GM21723 (cell line): ENCODE data around the gene KCTD16.
A peak's percentile ranks its signal among the peaks of the same experiment; 100 is the strongest.

Experiments
- ATAC-seq: cut with Tn5 transposase; IDR thresholded peaks from one replicate; pipeline ENCODE4 v1.9.1; 2021; ENCODE audit warnings: mild to moderate bottlenecking, moderate library complexity; ENCODE audit not compliant: unreplicated experiment

KCTD16 gene

DNA sequence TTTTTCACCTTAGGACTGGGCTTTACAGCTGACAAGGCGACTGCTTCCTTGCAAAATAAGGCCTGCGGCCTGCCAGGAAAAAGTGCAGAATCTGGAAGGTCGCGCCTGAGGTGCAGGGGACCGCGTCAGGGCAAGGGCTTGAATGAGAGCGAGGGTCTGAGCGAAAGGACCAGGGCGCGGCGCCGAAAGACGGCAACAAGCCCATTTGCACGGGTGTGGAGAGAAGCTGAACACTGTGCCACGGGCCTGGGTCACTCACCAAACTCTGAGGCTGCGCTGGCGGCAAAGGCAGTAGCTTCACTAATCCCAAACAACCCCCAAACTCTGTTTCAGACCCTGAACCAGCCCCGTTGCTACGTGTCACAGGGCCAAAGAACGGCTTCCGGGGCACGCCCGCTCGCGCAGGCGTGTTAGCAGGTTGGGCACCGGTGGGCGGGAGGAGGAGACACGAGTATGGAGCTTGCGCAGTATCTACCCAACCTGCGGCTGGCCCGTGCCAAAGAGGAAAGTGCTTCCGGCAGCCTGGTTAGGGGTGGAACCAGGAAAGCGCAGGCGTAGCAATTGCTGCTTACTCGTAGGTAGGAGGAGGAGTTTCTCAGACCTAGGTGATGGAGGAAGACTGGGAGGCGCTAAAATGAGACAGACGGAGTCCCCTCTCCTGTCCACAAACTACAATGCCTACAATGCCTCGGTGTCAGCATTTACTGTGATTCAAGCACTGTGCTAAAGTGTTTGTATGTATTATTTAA is at the start of gene KCTD16, which contains the start of gene YIPF5:
KCTD16 (plus strand) TSS at position 598 of the 749 bp plus-strand sequence.
YIPF5 (minus strand) TSS at position 384 of the 749 bp plus-strand sequence. CDS start 704 bp downstream, outside the sequence.
- ATAC-seq, result peak; percentile 99

DNA sequence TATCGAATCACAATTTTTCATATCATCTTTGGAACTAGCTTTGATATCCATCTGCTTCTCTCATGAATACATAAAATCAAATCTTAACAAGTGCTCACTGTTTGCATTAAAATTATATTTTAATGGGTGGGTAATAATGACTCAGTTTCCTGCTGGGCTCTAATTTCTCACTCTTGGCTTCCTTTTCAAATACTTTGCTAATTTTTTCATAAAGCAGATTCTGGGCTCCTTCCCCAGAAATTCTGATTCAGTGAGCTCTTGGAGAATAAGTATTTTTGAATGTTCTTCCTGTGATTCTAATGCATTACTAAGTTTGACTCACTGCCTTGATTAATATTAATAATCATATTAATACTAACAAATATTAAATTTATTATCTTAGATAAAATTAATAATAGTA is 49.1 kb upstream of the KCTD16 start:
- no peak for ATAC-seq

DNA sequence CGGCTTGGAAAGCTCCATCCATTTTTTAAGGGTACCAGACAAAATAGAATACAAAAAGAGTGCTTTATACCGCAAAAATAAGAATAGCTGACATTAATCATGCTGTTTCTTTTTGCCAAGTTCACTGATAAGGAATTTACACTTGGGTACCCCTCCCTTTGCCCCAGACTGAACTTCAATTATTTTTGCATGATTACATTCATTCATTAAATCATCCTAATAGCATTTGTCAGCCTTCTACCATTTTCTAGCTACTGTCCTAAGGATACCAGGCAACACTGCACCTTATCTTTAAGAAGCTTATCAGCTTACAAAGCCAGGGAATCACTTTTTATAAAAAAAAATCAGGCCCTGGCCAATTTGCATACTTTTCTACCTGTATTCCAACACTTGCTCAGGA is 48.6 kb upstream of the KCTD16 start:
- ATAC-seq, result no peak

DNA sequence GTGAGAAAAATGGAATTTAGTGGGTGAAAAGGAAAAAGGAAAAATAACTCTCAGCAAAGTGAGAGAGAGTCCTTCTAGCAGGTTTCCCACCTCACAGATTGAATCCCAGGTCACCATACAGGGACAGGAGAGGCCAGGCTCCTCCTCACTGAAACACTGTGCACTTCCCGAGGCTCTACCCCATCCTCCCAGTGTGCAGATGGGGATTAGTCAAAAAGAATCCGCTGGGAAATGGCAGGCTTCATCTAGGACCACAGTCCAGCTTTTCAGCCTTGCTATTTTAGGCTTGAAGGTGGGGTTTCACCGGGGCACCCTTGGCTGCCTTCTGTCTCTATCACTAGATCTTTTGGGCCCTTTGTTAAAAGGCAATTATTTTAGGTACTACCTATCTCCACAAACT is 48.0 kb upstream of the KCTD16 start:
- ATAC-seq, result no peak

DNA sequence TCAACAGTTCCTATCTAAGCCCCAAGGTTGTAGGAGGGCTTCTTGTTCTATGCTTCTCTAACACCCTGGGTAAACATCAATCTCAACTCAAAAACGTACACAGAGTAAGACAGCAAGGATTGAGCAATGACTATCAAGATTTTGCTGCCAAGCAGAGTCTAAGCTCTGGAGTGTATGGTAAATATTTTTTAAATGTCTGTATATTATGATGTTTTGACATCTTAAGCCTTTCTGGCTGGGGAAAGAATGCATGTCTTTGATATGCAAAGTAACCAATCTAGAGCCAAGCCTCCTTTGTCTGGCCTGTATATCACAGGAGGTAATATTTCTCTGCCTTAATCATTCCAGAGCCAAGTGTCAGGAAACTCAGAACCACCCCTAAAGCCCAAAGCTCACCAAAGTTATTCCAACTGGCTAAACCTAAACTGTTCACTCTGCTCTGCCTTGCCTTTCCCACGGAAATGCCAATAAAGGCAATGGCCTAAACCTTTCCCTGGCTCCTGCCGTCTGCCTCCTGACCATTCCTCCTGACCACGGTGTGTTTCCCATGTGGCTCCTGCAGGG is 45.4 kb upstream of the KCTD16 start:
- ATAC-seq, result no peak

DNA sequence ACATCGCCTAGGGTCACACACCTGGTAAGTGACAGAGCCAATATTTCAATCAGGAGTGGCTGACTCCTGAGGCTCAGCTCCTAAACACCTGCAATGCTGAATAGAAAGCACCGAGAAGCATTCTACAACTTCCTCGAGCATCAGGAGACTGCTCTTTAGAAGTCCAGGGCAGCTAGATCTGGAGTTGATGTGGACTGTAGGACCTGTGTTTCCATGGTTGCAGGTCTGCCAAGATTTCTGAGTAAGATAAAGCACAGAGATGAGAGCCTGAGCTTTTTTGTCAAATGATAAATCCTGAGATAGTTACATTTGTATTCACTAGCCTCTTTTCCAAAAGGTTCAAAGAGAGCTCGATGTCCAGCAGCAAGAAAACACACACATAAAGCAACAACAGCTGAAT is 44.0 kb upstream of the KCTD16 start:
- ATAC-seq, result no peak

DNA sequence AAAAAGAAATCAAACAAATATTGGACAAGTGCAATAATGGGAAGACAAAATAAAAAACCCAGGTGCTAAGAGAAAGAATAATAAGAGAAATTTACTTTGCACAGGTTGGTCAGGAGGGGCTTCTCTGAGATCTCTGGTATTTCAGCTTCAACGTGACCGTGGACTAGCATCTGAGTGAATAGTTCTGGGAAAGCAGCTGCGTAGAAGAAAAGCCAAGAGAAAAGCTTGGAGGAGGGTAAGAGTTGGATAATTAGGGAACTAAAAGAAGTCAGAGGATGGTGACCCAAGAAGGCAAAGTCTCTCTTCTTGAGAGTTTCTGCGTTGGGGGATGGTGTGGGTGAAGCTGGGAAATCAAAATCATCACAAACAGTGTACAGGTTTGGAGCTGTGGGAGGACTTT is 41.8 kb upstream of the KCTD16 start:
- ATAC-seq, result no peak

DNA sequence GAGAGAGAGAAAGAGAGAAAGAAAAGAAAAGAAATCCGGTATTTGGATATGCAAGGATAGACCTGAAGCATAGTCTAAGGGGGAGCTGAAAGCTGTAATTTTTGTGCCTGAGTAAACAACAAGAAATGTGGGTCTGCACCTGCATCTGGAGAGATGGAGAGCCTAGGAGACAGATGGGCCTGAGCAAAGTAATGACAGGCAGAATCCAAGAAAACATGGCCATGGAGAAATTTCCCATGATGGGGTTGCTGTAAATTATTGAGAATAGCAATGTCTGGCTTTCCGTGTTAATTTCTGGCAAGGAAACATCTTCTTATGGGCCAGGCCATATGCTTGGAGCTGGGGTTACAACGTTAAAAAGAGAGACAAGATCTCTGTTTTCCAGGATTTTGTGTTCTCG is 40.4 kb upstream of the KCTD16 start:
- ATAC-seq, result no peak

DNA sequence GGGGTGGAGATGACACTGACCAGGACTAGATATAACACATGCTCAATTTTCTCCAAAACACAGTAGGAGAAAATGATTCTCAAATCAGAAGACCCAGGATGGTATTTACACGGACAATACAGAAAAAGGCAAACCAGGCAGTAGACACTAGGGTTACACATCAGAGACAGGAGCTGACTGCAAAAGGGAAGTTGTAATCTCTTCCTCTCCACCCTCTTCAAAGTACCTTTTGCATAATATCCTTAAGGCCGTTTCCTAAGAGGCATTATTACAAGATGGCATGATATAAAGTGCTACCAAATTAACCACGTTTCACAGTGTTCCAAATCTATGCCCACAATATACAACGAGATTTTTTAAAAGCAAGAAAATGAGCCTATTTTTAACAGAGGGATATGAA is 39.4 kb upstream of the KCTD16 start:
- no peak for ATAC-seq

DNA sequence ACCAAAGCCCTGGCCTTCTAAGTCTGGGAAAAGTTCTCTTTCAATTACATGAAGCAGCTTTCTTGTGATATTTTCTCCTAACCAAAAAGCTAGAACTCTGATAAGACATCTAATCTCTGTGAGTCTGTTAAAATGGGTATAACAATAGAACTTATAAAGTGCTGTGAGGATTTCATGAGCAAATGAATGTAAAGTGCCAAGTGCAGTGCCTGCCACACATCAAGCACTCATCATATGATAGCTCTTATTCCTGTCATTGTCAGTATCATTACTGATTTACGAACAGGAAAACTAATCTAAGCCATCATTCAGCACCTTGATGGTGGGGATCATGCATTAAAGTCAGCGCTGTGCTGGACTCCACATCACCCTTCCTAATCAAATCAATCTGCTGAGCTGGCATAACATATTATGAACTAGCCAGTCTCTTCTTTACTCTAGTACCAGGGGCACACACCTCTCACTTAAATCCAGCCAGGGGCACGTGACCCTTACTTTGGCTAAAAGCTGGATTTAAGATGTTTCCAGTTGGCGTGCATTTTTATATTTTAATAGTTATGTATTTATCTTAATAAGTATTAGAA is 37.5 kb upstream of the KCTD16 start:
- no peak for ATAC-seq

DNA sequence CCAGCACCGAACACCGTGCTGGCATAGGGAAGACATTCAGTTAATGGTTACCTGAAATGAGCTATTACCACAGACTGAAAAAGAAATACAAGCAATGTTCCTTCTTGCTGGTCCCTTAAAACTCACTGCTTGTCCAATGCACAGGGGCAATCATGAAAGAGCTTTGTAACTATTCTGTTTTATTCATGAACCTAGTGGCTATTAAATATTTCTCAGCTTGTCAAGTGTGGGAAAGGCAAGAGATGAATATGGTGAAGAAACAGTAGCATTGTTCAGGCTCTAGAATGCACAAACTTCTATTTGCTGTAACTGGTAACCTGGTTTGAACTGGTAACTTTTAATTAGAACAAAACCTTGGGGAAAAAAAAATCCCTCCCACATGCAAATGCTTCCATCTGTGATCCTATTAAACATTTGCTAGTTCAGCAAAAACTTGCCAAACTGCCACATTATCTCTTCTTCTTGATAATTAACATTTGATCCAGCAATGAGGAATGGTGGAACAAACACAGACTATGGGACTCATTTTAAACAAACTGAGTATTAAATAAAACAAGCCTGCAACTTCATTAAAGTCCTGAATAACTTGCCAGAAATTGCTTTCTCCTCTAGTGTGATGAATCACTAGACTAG is 36.4 kb upstream of the KCTD16 start:
- ATAC-seq, result no peak

DNA sequence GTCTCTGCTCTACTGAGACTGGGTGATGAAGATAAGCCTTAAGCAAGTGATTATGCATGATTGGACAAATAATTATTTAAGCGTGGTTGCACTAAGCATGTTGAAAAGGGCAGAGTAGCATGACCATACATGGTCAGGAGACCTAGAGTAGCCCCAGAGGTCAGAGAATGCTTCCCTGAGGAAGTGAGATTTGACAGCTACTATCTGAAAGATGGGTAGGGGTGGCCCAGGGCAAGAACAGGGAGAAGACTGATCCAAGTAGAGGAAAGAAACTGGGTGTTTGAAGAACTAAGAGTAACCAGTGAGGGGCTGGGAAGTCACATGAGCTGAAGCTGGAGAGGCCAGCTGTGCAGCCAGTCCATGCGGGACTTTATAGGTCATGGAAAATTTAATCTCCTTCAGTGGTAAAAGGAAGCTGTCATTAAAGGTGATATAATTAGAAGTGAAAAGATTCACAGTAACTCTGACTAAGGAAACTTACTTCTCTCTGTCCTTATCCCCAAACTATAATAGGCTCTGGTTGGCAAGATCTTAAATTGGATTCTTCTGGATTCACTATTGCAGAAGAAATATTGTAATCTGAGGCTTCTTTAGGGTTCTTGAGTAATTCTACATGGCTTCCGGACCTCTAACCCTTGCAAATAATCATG is 35.4 kb upstream of the KCTD16 start:
- ATAC-seq, result no peak

DNA sequence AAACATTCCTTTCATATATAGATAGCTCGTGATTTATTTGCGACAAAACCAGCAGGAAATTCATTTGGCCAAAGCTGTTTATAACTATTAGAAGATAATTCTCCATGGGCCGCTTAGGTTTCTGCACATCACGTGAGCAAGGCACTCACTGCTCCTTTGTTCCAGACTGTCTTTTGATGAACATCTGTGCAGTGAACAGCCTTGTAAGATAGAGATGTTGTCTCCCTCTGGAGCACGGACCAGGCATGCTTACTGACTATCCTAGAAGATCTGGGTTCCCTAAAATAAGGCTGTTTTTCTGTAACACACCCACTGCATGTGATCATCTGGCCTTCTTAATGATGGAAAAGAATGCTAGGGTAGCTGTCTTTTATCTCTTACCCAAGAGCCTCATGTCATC is 31.1 kb upstream of the KCTD16 start:
- no peak for ATAC-seq

DNA sequence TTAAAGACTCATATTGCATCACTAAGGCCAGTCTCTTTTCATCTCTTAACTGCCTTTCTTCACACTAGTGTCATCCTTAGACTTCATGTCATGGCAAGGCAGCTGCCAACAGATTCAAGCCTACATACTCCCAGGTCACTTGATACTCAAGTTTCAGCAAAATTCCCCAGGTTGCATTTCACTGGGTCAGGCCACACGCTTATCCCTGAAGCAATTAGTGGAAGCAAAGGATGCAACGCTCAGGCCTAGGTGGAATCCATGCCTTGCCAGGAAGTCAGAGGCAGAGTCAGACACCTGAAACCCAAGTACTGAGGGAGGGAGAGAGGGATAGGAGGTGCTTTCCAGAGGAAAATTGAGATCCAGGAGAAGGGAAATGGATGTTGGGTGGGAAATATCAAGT is 29.1 kb upstream of the KCTD16 start:
- ATAC-seq, result no peak

DNA sequence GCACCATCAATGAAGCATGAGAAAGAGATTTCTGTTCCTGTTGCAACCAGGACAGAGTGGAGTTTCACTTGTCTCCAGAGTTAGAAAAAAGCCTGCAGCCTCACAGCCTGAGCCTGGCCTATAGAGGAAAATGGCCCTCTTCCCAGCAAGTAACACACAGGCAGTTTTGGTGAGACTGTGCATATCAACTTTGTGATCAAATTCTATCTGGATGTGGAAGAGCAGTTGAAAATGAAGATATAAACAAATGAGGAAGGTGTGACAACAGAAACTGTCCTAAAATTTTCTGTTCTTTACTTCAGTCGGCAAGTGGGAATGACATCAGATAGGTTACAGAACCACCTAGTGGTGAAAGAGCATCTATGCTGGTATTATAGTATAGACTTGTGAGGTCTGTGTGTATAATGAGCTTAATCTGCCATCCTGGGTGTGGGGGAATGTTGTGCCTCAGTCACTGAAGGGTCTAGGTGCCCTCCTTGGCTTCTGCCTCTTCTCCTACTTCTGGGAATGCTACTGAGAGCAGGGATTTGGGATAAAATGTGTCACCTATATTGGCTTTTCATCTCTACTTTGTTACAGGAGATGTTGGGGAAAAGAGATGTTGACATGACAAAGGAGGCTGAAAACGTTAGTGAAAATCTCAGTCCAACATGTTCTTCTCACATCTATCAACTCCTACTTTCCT is 28.4 kb upstream of the KCTD16 start:
- peak; percentile 98 for ATAC-seq

DNA sequence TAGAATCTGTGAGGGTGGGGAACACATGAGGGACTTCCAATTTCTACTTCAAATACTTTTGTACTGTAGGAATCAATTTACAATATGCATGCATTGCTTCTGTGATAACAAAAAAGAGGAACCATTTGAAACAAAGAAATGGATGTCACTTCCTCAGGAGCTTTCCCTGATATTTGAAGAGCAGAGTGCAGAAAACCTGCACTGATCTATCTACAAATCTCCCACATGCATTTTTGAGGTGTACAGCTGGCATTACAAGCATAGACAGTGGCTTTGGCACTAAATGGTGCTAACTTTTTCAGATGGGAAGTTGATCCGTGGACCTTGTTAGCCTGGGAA is 27.9 kb upstream of the KCTD16 start:
- peak; percentile 9 for ATAC-seq

DNA sequence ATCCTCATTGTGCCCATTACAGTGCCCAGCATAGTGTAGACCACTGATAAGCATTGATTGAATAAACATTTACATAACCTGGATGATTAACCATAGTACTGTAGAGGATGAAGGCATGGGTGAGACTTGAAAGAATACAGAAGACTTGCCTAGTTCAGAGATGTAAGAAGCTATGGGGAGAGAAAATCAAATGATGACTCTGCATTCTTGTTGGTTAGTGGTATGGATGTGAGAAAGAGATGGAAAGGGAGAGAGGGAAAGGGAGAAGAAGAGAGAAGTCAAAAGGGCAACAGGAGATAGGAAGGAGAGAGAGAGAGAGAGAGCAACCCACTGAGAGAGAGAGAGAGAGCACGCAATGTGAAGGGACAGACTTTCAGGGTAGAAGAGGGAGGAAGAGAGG is 27.0 kb upstream of the KCTD16 start:
- no peak for ATAC-seq

DNA sequence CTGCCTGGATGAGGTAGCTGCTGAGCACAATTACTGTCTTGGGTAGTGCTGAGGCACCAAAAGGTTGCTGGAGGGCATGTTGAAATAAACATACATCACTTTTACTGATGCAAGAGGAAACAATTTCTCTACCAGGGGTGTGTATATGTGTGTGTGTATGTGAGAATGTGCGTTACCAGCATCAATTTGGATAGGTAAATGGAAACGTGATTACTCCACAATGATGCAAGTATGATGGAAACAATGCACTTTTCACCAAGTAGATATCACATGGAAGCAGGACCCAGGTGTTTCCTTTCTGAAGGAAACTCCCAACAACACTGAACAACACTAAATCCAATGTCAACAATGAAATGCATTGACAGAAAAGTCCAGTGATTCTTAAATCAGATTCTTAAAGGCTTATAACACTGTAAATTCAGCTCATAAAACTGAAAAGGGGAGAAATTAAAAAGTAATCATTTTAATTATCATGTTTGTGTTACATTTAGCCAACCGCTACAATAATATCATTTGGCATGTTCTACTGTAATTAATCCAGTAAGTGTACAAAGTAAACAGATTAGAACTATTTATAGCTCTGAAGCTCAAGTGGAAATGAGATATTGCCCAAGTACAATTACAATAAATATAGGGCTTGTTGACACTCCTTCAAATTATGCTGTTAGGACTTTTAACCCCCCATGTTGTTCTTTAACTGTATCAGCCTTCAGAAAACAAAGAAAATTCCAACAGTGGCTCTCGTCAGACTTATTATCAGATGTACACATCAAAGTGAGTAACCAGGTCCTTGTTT is 25.5 kb upstream of the KCTD16 start:
- no peak for ATAC-seq

DNA sequence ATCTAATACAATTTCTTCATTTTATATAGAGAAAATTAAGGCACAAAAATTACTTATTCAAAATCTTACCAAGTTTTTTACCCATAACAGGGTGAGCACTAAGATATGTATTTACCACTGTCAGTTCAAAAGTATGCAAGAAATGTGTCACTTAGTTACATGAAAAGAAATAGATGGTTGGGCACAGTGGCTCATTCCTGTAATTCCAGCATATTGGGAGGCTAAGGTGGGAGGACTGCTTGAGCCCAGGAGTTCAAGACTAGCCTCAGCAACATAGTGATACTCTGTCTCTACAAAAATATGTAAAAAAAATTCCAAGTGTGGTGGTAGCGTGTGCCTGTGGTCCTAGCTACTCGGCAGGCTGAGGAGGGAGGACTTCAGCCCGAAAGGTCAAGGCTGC is 19.6 kb upstream of the KCTD16 start:
- ATAC-seq, result no peak

DNA sequence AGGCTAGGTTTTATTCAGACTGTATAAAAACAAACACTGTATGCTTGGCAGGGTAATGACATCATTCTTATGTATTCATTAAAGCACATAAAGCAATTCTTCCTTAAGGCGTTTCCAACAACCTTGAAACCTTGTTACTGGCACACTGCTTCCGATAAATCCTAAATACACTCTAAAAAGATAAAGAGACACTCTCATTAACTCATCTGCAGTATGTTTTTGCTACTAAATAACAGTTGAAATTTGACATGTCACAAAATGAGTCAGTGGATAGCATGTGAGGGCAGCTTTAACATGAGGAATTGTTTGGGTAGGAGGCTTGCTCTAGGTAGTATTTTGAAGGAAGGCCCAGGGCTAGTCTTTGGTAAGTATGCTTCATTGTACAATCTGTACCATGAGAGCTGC is 13.9 kb upstream of the KCTD16 start:
- ATAC-seq, result no peak
